Thymus (tissue), 11 donors: Measurements from ENCODE around the gene STARD8. TPM values are rescaled to one million over a fixed set of nuclear protein-coding genes. Genes with fewer than 3 reads are reported as not detected.

Experiments
- DNase-seq, 9 donors: peaks; one replicate each; pipeline ENCODE4 v3.0.0-alpha.2; 2013; ENCODE audit warnings: low spot score in 9 of 9, low read depth in 6 of 9, missing footprints in 1 of 9
- H3K27ac ChIP-seq, 2 donors: one replicate each; pipeline ENCODE4 v1.5.1; 2013; ENCODE audit warnings: control low read depth in 1 of 2, low read depth in 1 of 2, low read length in 1 of 2, mild to moderate bottlenecking in 1 of 2, moderate library complexity in 1 of 2
- H3K27me3 ChIP-seq, 2 donors: one replicate each; pipeline ENCODE4 v1.5.1; 2013; ENCODE audit warnings: low read length in 1 of 2; ENCODE audit not compliant: control insufficient read depth in 2 of 2, insufficient read depth in 1 of 2
- H3K36me3 ChIP-seq, 2 donors: one replicate each; pipeline ENCODE4 v1.5.1; 2013; ENCODE audit warnings: low read length in 1 of 2, mild to moderate bottlenecking in 1 of 2, moderate library complexity in 1 of 2; ENCODE audit not compliant: control insufficient read depth in 2 of 2, insufficient read depth in 2 of 2
- H3K4me1 ChIP-seq, 2 donors: one replicate each; pipeline ENCODE4 v1.5.1; 2013; ENCODE audit warnings: low read length in 2 of 2; ENCODE audit not compliant: control insufficient read depth in 2 of 2, insufficient read depth in 2 of 2
- H3K4me3 ChIP-seq, 2 donors: one replicate each; pipeline ENCODE4 v1.5.1; 2013; ENCODE audit warnings: low read length in 2 of 2, control low read depth in 1 of 2, mild to moderate bottlenecking in 1 of 2
- H3K9me3 ChIP-seq, 2 donors: one replicate each; pipeline ENCODE4 v1.5.1; 2013; ENCODE audit warnings: low read length in 1 of 2, mild to moderate bottlenecking in 1 of 2; ENCODE audit not compliant: control insufficient read depth in 2 of 2, insufficient read depth in 1 of 2
- WGBS: extraction: QIAGEN DNeasy Blood & Tissue Kit; methylation state at CpG from one replicate; pipeline ENCODE4 v1.1.7; 2013; 5-methylcytosine and 5-hydroxymethylcytosine counted together
- polyA plus RNA-seq: library from polyadenylated mRNA; stranded (reverse); fragments of 200-250 nt; gene quantifications from one replicate; pipeline ENCODE4 v1.2.3, GENCODE V29; 2013
- total RNA-seq: library from RNA; stranded (reverse); fragments of 120-200 nt; gene quantifications from one replicate; pipeline ENCODE4 v1.2.4, GENCODE V29; 2013
- donor health status: healthy.

STARD8 gene
- total and polyA plus RNA-seq, 2 donors: 1.9 to 2.8 TPM

GRCh38 chrX:68631336-68631735 lies 16.1 kb upstream of the STARD8 start:
- Histone ChIP-seq H3K9me3 (no peaks in the 10 kb centered on the region), H3K36me3 (no peaks in the 10 kb centered on the region), H3K27me3 (no peaks in the 10 kb centered on the region), H3K4me3 (no peak overlapping the region), H3K27ac (no peak overlapping the region), H3K4me1 (no peaks in the 10 kb centered on the region)
- no peak for DNase-seq
- WGBS: 97% methylated on average over 4 of the region's 4 CpGs

- no peak for DNase-seq
- no peak overlapping the region for H3K4me3 ChIP-seq
- no peak overlapping the region for H3K27ac ChIP-seq
- H3K9me3 ChIP-seq: no peaks in the 10 kb centered on the region
- no peaks in the 10 kb centered on the region for H3K4me1 ChIP-seq
- WGBS: 97% methylated on average over 2 of the region's 2 CpGs
- H3K27me3 ChIP-seq: no peaks in the 10 kb centered on the region
- H3K36me3 ChIP-seq: no peaks in the 10 kb centered on the region
These were observed 15.0 kb upstream of the STARD8 start for GRCh38 chrX:68632491-68632890.

GRCh38 chrX:68633981-68634380 lies 13.5 kb upstream of the STARD8 start:
- Histone ChIP-seq H3K36me3 (no peaks in the 10 kb centered on the region), H3K27me3 (no peaks in the 10 kb centered on the region), H3K27ac (no peak overlapping the region), H3K9me3 (no peaks in the 10 kb centered on the region), H3K4me1 (no peaks in the 10 kb centered on the region), H3K4me3 (no peak overlapping the region)
- no peak for DNase-seq
- WGBS: 89% methylated on average over 2 of the region's 2 CpGs

GRCh38 chrX:68634649-68635227 lies 12.7 kb upstream of the STARD8 start:
- 96% methylated on average over 2 of the region's 2 CpGs for WGBS
- Histone ChIP-seq H3K27me3 (no peaks in the 10 kb centered on the region), H3K9me3 (no peaks in the 10 kb centered on the region), H3K27ac (no peak overlapping the region), H3K4me3 (no peak overlapping the region), H3K4me1 (no peaks in the 10 kb centered on the region), H3K36me3 (no peaks in the 10 kb centered on the region)
- no peak for DNase-seq

- WGBS: 97% methylated on average over 2 of the region's 2 CpGs
- no peak overlapping the region for H3K4me3 ChIP-seq
These were observed 6.8 kb upstream of the STARD8 start for GRCh38 chrX:68640661-68641060.

GRCh38 chrX:68644861-68645260 lies 2.6 kb upstream of the STARD8 start:
- Histone ChIP-seq H3K27ac (no peak overlapping the region), H3K4me3 (no peak overlapping the region), H3K27me3 (peaks cover 0 to 23% of the 10 kb centered on the region in 2 donors), H3K36me3 (no peaks in the 10 kb centered on the region), H3K9me3 (no peaks in the 10 kb centered on the region), H3K4me1 (no peaks in the 10 kb centered on the region)
- DNase-seq: no peak
- 90% methylated on average over 2 of the region's 2 CpGs for whole genome bisulfite sequencing

More at GRCh38 chrX:68640661-68641060, 6.8 kb upstream of the STARD8 start:
- Histone ChIP-seq H3K27me3 (no peaks in the 10 kb centered on the region), H3K9me3 (no peaks in the 10 kb centered on the region), H3K4me1 (no peaks in the 10 kb centered on the region), H3K27ac (no peak overlapping the region), H3K36me3 (no peaks in the 10 kb centered on the region)
- DNase-seq: no peak

GRCh38 chrX:68646421-68646820 lies 1.0 kb upstream of the STARD8 start:
- H3K27ac ChIP-seq: no peak overlapping the region
- no peak overlapping the region for H3K4me3 ChIP-seq
- no peaks in the 10 kb centered on the region for H3K4me1 ChIP-seq
- DNase-seq: no peak
- peaks cover 0 to 23% of the 10 kb centered on the region in 2 donors for H3K27me3 ChIP-seq
- H3K36me3 ChIP-seq: no peaks in the 10 kb centered on the region
- H3K9me3 ChIP-seq: no peaks in the 10 kb centered on the region
- 95% methylated on average over 1 of the region's 1 CpG for WGBS

GRCh38 chrX:68648960-68649359 lies 1.5 kb downstream of the STARD8 start:
- no peak for DNase-seq
- no peaks in the 10 kb centered on the region for H3K4me1 ChIP-seq
- 86% methylated on average over 5 of the region's 5 CpGs for WGBS
- H3K27me3 ChIP-seq: peaks cover 0 to 23% of the 10 kb centered on the region in 2 donors
- no peaks in the 10 kb centered on the region for H3K9me3 ChIP-seq
- H3K36me3 ChIP-seq: no peaks in the 10 kb centered on the region
- no peak overlapping the region for H3K4me3 ChIP-seq
- no peak overlapping the region for H3K27ac ChIP-seq

- no peak overlapping the region for H3K4me3 ChIP-seq
- H3K4me1 ChIP-seq: no peaks in the 10 kb centered on the region
- H3K9me3 ChIP-seq: no peaks in the 10 kb centered on the region
- H3K27ac ChIP-seq: no peak overlapping the region
- no peak for DNase-seq
- no peaks in the 10 kb centered on the region for H3K36me3 ChIP-seq
- WGBS: 96% methylated on average over 3 of the region's 3 CpGs
- peaks cover 0 to 23% of the 10 kb centered on the region in 2 donors for H3K27me3 ChIP-seq
These were observed 3.0 kb downstream of the STARD8 start for GRCh38 chrX:68650491-68650890.
